ACHN (cell line): Measurements from ENCODE around the gene CAD.

ENCODE experiments used
- DNase-seq: peaks from one replicate; pipeline ENCODE4 v3.0.0-alpha.2; 2015
- in situ Hi-C: cut with HindIII; loops from 2 replicates; pipeline ENCODE4 v1.10.0; 2017; ENCODE audit warnings: low sequenced_read_pairs, low pct_ligation_motif_present, low pct_unique_long_range_greater_than_20kb

Gene CAD

DNA sequence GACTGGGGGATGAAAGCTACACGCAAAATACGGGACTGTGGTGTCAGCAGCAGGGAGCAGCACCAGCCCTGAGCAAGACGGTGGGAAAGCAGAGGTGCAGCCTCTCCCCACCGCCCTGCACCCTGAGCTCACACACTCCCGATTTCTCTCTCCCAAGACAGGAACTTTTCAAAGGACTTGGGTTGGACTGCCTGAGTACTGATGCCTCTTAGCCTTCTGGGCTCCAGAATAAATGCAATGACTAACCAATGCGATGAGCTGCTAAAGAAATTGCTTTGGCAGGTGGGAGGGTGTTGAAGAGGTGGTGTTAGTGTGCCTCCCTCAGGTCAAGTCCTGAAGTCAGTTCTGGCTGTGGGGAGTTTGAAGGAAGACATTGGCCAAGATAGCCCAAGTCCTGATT is 74.7 kb downstream of the CAD start:
- DNase-seq: no peak
- in situ Hi-C loops: no loop called here
